ENCODE measurements around the gene SDR39U1. TPM values are rescaled to one million over a fixed set of nuclear protein-coding genes. Genes with fewer than 3 reads are reported as not detected.
A peak's percentile ranks its signal among the peaks of the same experiment; 100 is the strongest.
"Not testable (repeated sequence)": the region's sequence is repeated elsewhere in the genome, so short reads cannot be mapped to it uniquely, and the experiment has no call there.

Gene SDR39U1, protein sequence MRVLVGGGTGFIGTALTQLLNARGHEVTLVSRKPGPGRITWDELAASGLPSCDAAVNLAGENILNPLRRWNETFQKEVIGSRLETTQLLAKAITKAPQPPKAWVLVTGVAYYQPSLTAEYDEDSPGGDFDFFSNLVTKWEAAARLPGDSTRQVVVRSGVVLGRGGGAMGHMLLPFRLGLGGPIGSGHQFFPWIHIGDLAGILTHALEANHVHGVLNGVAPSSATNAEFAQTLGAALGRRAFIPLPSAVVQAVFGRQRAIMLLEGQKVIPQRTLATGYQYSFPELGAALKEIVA
- polyA plus RNA-seq: 44.4 TPM
- long read RNA-seq, donor 1, partial matches to known transcripts: 0 of 4 reads
- long read RNA-seq, donor 1, other reads (novel, unspliced or antisense): 0 of 4 reads
- long read RNA-seq, donor 2, transcript SDR39U1-203 (5 exons, 1,507 nt): major isoform, 5 of 15 reads
- long read RNA-seq, donor 2, partial matches to known transcripts: 0 of 15 reads
- long read RNA-seq, donor 2, other reads (novel, unspliced or antisense): 0 of 15 reads
- long read RNA-seq, donor 3: 0 reads
- long read RNA-seq, donor 4, partial matches to known transcripts: 7 of 7 reads
- long read RNA-seq, donor 4, other reads (novel, unspliced or antisense): 0 of 7 reads
- long read RNA-seq, donor 5, partial matches to known transcripts: 0 of 8 reads
- long read RNA-seq, donor 5, other reads (novel, unspliced or antisense): 0 of 8 reads
- long read RNA-seq, donor 6, transcript SDR39U1-201 (6 exons, 1,233 nt): major isoform, 6 of 13 reads
- long read RNA-seq, donor 6, partial matches to known transcripts: 0 of 13 reads
- long read RNA-seq, donor 6, other reads (novel, unspliced or antisense): 0 of 13 reads
- long read RNA-seq, donor 7, partial matches to known transcripts: 0 of 10 reads
- long read RNA-seq, donor 7, other reads (novel, unspliced or antisense): 0 of 10 reads
- long read RNA-seq, donor 8, transcript SDR39U1-203 (5 exons, 1,507 nt): major isoform, 7 of 20 reads
- long read RNA-seq, donor 8, transcript SDR39U1-201 (6 exons, 1,233 nt): major isoform, 7 of 20 reads
- long read RNA-seq, donor 8, partial matches to known transcripts: 0 of 20 reads
- long read RNA-seq, donor 8, other reads (novel, unspliced or antisense): 0 of 20 reads
- long read RNA-seq, donor 9, partial matches to known transcripts: 0 of 10 reads
- long read RNA-seq, donor 9, other reads (novel, unspliced or antisense): 0 of 10 reads
- long read RNA-seq, donor 10, transcript SDR39U1-201 (6 exons, 1,233 nt): major isoform, 7 of 16 reads
- long read RNA-seq, donor 10, partial matches to known transcripts: 0 of 16 reads
- long read RNA-seq, donor 10, other reads (novel, unspliced or antisense): 0 of 16 reads
- long read RNA-seq, donor 11, transcript SDR39U1-201 (6 exons, 1,233 nt): major isoform, 6 of 15 reads
- long read RNA-seq, donor 11, partial matches to known transcripts: 0 of 15 reads
- long read RNA-seq, donor 11, other reads (novel, unspliced or antisense): 0 of 15 reads

DNA sequence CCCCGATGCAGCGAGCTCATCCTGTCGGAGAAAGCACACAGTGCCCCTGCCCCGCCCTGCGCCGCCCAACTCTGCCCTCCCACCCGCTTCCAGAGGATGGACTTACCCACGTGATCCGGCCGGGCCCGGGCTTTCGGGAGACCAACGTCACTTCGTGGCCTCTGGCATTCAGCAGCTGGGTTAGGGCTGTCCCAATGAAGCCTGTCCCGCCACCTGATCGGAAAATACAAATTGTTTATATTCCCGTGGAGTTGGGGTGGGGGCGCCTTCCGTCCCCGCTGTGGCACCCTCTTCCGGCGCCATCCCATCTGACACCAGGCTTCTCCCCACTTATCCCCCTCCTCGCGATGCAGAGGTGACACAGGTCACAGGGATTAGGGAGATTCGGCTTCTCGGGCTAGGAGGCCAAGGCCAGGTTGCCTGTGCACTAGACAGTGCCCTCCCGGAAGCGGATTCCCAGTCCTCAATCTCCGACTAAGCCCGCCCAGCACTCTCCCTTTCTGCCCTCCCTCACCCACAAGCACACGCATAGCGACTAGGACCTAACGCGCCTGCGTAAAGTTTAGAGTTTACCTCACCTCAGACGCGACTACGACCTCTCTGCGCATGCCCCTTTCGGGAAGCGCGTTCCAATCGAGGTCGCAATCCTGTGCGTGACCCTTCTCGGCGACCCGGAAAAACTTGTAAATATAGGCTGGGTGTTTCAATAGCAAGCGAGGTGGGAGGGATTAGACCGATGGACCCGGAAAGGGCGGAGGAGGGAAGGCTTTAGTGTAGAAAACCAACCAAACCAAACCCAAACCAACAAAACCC lies at the start of gene SDR39U1:
Gene SDR39U1, minus strand, starts transcription at position 537 of the 813 bp plus-strand sequence. Its CDS starts 7 bp downstream, at position 530.
- H3K36me3 ChIP-seq (ENCODE audit: control insufficient read depth, insufficient read depth, low read length): peaks cover 35% of the 10 kb centered on the region
- WGBS (ENCODE audit: insufficient coverage, low lambda C conversion rate): no CpG with 5 or more reads among the region's 52 CpGs
- peak; percentile 100 for DNase-seq
- H3K4me1 ChIP-seq (ENCODE audit: control insufficient read depth, insufficient read depth, low read length): peaks cover 7% of the 10 kb centered on the region
- no peaks in the 10 kb centered on the region for H3K27me3 ChIP-seq (ENCODE audit: control insufficient read depth, insufficient read depth, low read length)
- peak within 1 kb of the TSS; percentile 71 for H3K4me3 ChIP-seq (ENCODE audit: low read length)
- H3K27ac ChIP-seq (ENCODE audit: low read length): peak within 1 kb of the TSS; percentile 89
- no peaks in the 10 kb centered on the region for H3K9me3 ChIP-seq (ENCODE audit: control insufficient read depth, low read depth, low read length)

DNA sequence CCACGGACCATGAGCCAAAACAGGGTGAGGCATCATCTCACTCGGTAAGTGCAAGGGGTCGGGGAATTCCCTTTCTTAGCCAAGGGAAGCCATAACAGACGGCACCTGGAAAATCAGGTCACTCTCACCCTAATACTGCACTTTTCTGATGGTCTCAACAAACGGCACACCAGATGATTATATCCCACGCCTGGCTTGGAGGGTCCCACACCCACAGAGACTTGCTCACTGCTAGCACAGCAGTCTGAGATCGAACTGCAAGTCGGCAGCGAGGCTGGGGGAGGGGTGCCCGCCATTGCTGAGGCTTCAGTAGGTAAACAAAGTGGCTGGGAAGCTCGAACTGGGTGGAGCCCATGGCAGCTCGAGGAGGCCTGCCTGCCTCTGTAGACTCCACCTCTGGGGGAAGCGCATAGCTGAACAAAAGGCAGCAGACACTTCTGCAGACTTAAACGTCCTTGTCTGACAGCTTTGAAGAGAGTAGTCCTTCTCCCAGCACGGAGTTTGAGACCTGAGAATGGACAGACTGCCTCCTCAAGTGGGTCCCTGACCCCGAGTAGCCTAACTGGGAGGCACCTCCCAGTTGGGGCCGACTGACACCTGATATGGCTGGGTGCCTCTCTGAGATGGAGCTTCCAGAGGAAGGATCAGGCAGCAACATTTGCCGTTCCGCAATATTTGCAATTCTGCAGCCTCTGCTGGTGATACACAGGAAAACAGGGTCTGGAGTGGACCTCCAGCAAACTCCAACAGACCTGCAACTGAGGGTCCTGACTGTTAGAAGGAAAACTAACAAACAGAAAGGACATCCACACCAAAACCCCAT lies 49.2 kb upstream of the SDR39U1 start:
- not testable (repeated sequence) for H3K27ac ChIP-seq (ENCODE audit: low read length); DNase-seq; H3K4me3 ChIP-seq (ENCODE audit: low read length); H3K4me1 ChIP-seq (ENCODE audit: control insufficient read depth, insufficient read depth, low read length); H3K9me3 ChIP-seq (ENCODE audit: control insufficient read depth, low read depth, low read length); H3K36me3 ChIP-seq (ENCODE audit: control insufficient read depth, insufficient read depth, low read length); H3K27me3 ChIP-seq (ENCODE audit: control insufficient read depth, insufficient read depth, low read length)
- WGBS (ENCODE audit: insufficient coverage, low lambda C conversion rate): no CpG with 5 or more reads among the region's 19 CpGs

DNA sequence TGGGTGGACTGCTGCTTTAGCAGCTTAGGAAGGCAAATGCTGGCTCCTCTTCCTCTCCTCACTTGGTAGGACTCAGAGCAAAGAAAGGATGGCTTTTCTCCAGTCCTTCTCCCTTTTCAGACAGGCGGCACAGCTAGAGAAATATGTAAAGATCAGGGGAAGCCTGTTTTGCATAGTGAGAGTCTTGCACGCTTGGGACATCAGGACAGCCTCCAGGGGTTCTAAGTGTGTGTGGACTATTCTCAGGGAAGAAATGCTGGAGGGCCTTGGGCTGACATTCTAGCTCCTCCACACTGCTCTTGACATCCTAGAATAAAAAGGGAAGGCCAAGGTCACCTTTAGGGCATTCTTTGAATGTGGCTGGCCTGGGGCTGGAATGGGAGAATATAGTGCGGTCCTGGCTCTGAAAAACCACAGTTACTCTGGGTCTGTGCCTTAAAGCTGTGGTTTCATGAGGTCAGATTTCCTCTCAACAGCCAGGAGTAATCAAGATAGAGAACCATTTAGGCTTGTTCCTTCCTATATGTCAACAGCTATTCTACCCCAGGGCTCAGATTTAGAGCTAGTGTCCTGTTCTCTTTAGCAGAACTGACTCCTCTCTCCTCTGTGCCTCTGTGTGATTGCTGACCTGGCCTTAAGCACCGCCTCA lies 41.2 kb upstream of the SDR39U1 start:
- Histone ChIP-seq H3K36me3 (ENCODE audit: control insufficient read depth, insufficient read depth, low read length) (no peaks in the 10 kb centered on the region), H3K4me1 (ENCODE audit: control insufficient read depth, insufficient read depth, low read length) (no peaks in the 10 kb centered on the region), H3K27ac (ENCODE audit: low read length) (no peak overlapping the region), H3K27me3 (ENCODE audit: control insufficient read depth, insufficient read depth, low read length) (no peaks in the 10 kb centered on the region), H3K9me3 (ENCODE audit: control insufficient read depth, low read depth, low read length) (no peaks in the 10 kb centered on the region), H3K4me3 (ENCODE audit: low read length) (no peak overlapping the region)
- no CpG with 5 or more reads among the region's 4 CpGs for WGBS (ENCODE audit: insufficient coverage, low lambda C conversion rate)
- DNase-seq: no peak

DNA sequence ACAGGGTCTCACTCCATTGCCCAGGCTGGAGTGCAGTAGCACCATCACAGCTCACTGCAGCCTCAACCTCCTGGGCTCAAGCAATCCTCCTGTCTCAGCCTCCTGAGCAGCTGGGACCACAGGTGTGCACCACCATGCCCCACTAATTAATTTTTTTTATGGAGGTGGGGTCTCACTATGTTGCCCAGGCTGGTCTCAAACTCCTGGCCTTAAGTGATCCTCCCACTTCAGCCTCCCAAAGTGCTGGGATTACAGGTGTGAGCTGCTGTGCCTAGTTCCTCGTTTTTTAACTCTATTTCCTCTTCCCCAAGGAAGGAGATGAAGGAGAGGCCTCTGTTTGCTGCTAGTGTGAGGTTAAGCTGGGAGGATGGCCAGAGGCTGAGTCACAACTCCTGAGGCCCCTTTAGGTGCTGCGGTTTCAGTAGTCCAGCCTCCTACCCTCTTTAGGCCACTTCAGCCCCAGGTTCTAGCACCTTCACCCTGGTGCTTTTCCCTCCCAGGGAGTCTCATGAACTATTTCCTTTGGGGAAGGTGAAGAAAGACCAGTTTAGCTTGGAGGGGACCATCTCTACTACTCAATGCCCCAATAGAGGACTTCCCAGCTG lies 40.2 kb upstream of the SDR39U1 start:
- not testable (repeated sequence) for H3K36me3 ChIP-seq (ENCODE audit: control insufficient read depth, insufficient read depth, low read length); H3K27me3 ChIP-seq (ENCODE audit: control insufficient read depth, insufficient read depth, low read length); H3K4me3 ChIP-seq (ENCODE audit: low read length); H3K27ac ChIP-seq (ENCODE audit: low read length); H3K9me3 ChIP-seq (ENCODE audit: control insufficient read depth, low read depth, low read length); H3K4me1 ChIP-seq (ENCODE audit: control insufficient read depth, insufficient read depth, low read length); DNase-seq
- WGBS (ENCODE audit: insufficient coverage, low lambda C conversion rate): no CpG with 5 or more reads among the region's 2 CpGs

DNA sequence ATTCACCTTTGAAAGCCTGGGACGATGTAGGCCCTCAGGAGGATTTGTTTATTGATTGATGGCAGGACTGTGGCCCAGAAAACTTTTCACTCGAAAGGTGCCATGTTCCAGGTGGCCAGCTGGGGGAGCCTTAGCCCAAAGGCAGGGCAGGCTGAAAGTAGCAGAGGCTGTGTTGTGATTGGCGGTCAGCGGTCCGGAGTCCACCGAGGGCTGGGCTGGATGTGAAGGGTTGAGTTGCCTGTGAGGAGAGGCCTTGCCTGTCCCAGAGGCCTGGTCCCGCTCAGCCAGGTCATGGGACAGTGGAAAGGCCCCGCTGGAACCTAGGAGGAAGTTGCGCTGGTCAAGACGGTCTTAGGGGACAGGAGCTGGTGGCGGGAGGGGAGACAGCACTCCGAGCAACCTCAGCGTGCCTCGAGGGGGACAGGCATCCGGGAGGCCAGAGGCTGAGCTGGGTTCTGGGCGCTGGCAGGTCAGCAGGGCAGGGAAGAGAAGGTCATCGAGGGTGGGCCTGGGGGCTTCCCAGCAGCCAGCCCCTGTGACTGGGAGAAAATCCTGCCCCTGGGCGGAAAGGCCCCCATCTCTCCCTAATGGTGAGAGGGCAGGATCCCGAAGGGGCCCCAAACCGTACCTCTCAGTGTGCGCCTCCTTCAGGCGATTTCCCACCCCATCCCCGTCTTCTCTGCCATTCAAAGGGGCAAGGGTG lies 39.2 kb upstream of the SDR39U1 start:
- no peak overlapping the region for H3K27ac ChIP-seq (ENCODE audit: low read length)
- H3K36me3 ChIP-seq (ENCODE audit: control insufficient read depth, insufficient read depth, low read length): no peaks in the 10 kb centered on the region
- H3K4me1 ChIP-seq (ENCODE audit: control insufficient read depth, insufficient read depth, low read length): no peaks in the 10 kb centered on the region
- H3K9me3 ChIP-seq (ENCODE audit: control insufficient read depth, low read depth, low read length): no peaks in the 10 kb centered on the region
- WGBS (ENCODE audit: insufficient coverage, low lambda C conversion rate): 50% methylated on average over 1 of the region's 23 CpGs
- peak; percentile 65 to 78 for DNase-seq
- no peaks in the 10 kb centered on the region for H3K27me3 ChIP-seq (ENCODE audit: control insufficient read depth, insufficient read depth, low read length)
- no peak overlapping the region for H3K4me3 ChIP-seq (ENCODE audit: low read length)

DNA sequence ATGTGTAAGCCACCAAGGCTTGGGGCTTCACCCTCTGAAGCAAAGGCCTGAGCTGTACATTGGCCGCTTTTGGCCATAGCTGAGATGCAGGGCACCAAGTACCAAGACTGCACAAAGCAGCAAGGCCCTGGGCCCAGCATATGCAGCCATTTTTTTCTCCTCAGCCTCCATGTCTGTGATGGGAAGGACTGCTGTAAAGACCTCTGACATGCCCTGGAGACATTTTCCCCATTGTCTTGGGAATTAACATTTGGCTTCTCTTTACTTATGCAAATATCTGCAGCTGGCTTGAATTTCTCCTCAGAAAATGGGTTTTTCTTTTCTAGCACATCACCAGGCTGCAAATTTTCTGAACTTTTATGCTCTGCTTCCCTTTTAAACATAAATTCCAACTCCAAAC lies 37.4 kb upstream of the SDR39U1 start:
- WGBS (ENCODE audit: insufficient coverage, low lambda C conversion rate): no CpG with 5 or more reads among the region's 1 CpG
- H3K36me3 ChIP-seq (ENCODE audit: control insufficient read depth, insufficient read depth, low read length); H3K27ac ChIP-seq (ENCODE audit: low read length); H3K4me3 ChIP-seq (ENCODE audit: low read length); H3K9me3 ChIP-seq (ENCODE audit: control insufficient read depth, low read depth, low read length); H3K4me1 ChIP-seq (ENCODE audit: control insufficient read depth, insufficient read depth, low read length); DNase-seq; H3K27me3 ChIP-seq (ENCODE audit: control insufficient read depth, insufficient read depth, low read length): not testable (repeated sequence)

DNA sequence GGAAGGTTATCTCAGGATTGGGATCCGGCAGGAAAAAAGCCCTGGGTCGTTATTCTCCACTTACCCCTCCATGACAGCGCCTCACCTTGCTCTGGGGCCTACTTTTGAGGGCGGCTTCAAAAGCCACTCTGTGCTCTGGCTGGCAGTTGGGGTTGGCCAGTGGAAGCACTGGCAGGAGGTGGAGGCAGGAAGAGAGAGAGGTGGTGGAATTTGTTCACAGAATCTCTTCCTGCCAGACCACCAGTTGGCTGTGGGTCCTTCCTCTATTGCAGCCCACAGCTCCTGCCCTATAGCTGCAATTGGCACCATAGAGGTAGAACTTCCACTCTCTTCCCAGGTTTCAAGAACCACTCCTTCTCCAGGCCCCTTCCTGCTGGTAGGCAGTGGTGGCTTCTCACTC lies 32.7 kb upstream of the SDR39U1 start:
- Histone ChIP-seq H3K27ac (ENCODE audit: low read length) (no peak overlapping the region), H3K4me1 (ENCODE audit: control insufficient read depth, insufficient read depth, low read length) (no peaks in the 10 kb centered on the region), H3K4me3 (ENCODE audit: low read length) (no peak overlapping the region), H3K27me3 (ENCODE audit: control insufficient read depth, insufficient read depth, low read length) (no peaks in the 10 kb centered on the region), H3K36me3 (ENCODE audit: control insufficient read depth, insufficient read depth, low read length) (no peaks in the 10 kb centered on the region), H3K9me3 (ENCODE audit: control insufficient read depth, low read depth, low read length) (peaks cover 5% of the 10 kb centered on the region)
- whole genome bisulfite sequencing (ENCODE audit: insufficient coverage, low lambda C conversion rate): no CpG with 5 or more reads among the region's 4 CpGs
- no peak for DNase-seq

DNA sequence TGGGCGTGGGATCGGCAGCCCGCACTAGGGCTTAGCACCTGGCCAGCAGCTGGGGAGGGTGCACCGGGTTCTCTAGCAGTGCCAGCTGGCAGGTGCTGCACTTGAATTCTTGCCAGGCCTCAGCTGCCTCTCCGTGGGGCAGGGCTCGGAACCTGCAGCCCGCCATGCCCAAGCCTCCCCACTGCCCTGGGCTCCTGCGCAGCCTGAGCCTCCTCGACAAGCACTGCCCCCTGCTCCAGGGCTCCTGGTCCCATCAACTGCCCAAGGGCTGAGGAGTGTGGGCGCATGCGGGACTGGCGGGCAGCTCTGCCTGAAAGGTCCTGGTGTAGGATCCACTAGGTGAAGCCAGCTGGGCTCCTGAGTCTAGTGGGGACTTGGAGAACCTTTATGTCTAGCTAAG lies 30.6 kb upstream of the SDR39U1 start:
- Histone ChIP-seq H3K36me3 (ENCODE audit: control insufficient read depth, insufficient read depth, low read length) (no peaks in the 10 kb centered on the region), H3K9me3 (ENCODE audit: control insufficient read depth, low read depth, low read length) (peaks cover 5% of the 10 kb centered on the region), H3K4me3 (ENCODE audit: low read length) (no peak overlapping the region), H3K4me1 (ENCODE audit: control insufficient read depth, insufficient read depth, low read length) (no peaks in the 10 kb centered on the region), H3K27ac (ENCODE audit: low read length) (no peak overlapping the region), H3K27me3 (ENCODE audit: control insufficient read depth, insufficient read depth, low read length) (no peaks in the 10 kb centered on the region)
- DNase-seq: no peak
- no CpG with 5 or more reads among the region's 12 CpGs for WGBS (ENCODE audit: insufficient coverage, low lambda C conversion rate)

Data from large intestine (tissue), 12 donors.